Measurements from ENCODE around the gene PDZRN3.

Gene PDZRN3

DNA sequence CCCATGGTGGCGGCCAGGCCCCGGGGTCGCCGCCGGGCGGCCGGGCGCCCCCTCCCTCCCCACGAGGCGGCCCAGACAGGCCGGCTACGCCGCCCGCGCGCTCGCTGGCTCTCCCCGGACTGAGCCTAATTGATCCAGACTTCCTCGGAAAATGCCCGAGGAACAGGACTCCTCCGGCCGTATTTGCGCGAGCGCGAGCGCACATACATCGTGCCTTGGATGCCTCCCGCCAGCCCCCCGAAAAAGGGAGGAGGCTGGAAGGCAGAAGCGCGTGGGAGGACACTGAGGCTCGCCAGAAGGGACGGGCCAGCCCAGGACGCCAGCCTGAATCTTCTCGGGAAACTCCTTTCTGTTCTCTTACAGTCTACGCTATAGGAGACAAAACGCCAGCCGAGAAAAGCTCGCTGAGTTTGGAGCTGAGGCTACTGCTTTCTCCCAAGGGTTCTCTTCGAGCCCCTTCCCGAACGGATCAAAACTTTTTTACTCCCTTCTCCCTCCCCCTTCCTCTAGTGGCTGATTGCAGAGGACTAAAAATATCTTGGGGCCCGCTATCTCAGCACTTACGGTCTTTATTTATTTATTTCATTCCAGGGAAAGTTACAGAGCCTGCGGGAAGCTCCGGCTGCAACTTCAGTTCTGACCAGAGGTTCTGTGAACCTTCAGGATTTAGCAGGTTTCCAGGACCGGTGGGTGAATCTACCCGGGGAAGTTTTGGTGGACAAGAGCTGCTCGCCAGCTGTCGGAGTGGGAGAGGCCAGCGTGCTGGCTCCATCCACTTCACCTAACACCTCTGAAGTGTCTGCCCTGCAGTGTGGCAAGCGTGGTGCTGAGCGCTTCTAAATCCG, at the start of gene PDZRN3:
PDZRN3 (minus strand) TSS at position 121 of the 845 bp plus-strand sequence.
- no peak for DNase-seq (ENCODE audit: low read depth)

- no peak for DNase-seq (ENCODE audit: low read depth)
Observed at GRCh38 chr3:73674280-73674679, 49.5 kb upstream of the PDZRN3 start.

- DNase-seq (ENCODE audit: low read depth), result no peak
Observed at GRCh38 chr3:73669260-73669659, 44.5 kb upstream of the PDZRN3 start.

DNA sequence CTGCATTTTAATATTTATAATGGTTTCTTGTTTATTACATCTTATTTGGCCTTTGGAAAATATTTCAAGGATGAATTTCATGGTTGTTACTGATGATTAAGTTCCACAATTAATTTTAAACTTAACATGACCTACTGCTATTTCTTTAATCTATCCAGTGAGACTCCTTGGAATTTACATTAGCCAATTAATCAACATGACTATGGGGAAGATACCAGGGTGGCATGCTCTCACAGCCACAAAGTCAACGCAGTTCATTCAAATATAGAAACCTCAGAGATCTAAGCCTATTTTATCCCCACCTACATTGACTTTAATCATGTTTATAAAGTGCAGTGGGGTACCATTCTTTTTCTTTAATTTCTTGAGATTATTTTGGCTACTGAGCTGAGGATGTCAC, 43.6 kb upstream of the PDZRN3 start:
- no peak for DNase-seq (ENCODE audit: low read depth)

GRCh38 chr3:73667889-73668288, 43.1 kb upstream of the PDZRN3 start:
- no peak for DNase-seq (ENCODE audit: low read depth)

- no peak for DNase-seq (ENCODE audit: low read depth)
Observed at GRCh38 chr3:73665286-73665685, 40.5 kb upstream of the PDZRN3 start.

DNA sequence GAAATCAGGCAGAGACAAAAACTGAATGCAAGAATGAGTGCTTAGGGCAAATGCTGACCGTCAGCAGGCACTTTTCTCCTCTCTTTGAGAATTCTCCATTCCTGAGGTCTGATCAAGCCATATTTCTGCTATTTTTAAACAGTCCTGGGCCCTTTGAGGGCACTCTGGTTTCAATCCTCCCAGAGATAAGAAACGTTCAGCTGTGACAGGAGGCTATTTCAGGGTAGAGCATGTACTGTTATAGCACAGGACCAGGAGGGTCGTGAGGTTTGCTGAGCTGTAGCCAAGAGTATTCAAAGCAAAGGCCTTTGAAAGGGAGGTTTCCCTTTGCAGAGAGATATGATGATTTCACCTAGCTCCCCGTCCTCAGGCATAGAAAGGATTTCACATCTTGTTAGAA, 39.6 kb upstream of the PDZRN3 start:
- DNase-seq (ENCODE audit: low read depth), result no peak

DNA sequence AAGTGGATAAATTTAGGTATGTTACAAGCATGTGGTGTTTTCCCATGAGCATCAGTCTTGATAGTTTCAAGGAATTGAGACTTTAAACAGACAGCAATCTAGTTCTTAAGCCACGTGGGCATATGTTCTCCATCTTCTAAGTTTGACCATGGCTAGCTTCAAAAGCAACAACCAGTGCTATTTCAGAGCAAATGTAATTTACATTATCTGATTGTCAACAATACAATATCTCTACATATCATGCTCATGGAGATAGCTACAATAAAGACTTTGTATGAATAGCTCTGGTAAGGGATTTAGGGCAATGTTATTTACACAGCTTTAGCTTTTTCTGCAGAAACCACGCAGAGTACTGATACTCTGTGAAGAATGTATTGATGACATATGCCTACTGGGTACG, 38.8 kb upstream of the PDZRN3 start:
- no peak for DNase-seq (ENCODE audit: low read depth)

- no peak for DNase-seq (ENCODE audit: low read depth)
Observed at GRCh38 chr3:73661265-73661664, 36.5 kb upstream of the PDZRN3 start.

- DNase-seq (ENCODE audit: low read depth), result no peak
Observed at GRCh38 chr3:73658227-73658626, 33.5 kb upstream of the PDZRN3 start.

- no peak for DNase-seq (ENCODE audit: low read depth)
Observed at GRCh38 chr3:73657186-73657585, 32.4 kb upstream of the PDZRN3 start.

- DNase-seq (ENCODE audit: low read depth), result no peak
Observed at GRCh38 chr3:73656241-73656890, 31.6 kb upstream of the PDZRN3 start.

GRCh38 chr3:73655197-73655596, 30.5 kb upstream of the PDZRN3 start:
- no peak for DNase-seq (ENCODE audit: low read depth)

- DNase-seq (ENCODE audit: low read depth), result no peak
Observed at GRCh38 chr3:73653877-73654276, 29.1 kb upstream of the PDZRN3 start.

GRCh38 chr3:73653351-73653750, 28.6 kb upstream of the PDZRN3 start:
- DNase-seq (ENCODE audit: low read depth), result no peak

DNA sequence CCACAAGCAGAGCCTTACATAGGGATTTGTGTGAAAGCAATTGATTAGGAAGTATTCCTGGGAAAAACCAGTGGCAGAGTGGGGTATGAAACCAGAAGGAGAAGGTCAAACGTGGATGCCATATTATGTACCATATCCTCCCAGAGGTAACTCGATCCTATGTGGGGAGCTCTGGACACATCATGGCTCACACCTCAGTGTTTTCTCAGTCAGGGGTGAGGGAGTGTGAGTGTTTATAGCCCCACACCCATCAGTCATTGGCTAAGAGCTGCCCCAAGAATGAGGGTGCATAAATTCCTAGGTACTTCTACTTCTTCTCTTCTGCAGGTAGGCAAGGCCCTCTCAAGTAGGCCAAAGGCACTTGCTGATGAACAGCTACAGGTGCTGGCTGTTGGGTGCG, 28.2 kb upstream of the PDZRN3 start:
- no peak for DNase-seq (ENCODE audit: low read depth)

GRCh38 chr3:73637042-73637441, 12.3 kb upstream of the PDZRN3 start:
- no peak for DNase-seq (ENCODE audit: low read depth)

GRCh38 chr3:73635254-73635653, 10.5 kb upstream of the PDZRN3 start:
- DNase-seq (ENCODE audit: low read depth), result no peak

DNA sequence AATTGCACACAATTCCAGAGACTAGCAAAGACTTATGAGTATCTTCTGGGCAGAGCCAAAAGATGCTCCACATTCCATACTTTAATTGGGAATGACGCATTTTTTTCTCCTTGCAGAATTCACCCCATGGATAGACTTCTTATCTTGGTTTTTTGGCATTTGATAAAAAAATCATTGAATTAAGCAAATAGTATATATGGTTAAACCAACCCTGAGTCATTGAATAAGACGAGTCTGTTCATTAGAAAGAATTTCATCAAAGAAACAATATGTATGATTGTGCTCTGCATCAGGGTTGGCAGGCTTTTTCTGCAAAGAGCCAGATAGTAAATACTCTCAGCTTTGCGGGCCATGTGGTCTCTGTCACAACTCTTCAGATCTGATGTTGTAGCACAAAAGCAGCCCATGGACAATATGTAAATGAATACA, 9.2 kb upstream of the PDZRN3 start:
- no peak for DNase-seq (ENCODE audit: low read depth)

DNA sequence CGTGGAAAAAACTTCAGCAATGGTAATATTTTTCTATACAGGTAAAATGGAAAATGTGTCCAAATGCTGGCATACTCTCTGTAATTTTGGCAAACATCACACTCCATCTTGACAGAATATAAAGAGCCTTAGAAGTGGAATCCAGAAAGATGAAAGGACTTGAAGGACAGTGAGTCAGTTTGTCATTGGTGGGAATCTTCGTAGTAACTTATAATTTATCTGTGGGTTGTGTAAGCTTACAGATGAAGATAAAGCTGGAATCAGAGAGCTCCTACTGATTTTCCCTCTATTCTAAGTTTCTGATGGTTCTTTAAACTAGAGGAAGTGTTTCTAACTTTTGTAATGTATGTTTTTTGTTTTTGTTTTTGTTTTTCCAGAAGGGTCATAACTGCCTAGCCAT, 8.7 kb upstream of the PDZRN3 start:
- DNase-seq (ENCODE audit: low read depth), result no peak

DNA sequence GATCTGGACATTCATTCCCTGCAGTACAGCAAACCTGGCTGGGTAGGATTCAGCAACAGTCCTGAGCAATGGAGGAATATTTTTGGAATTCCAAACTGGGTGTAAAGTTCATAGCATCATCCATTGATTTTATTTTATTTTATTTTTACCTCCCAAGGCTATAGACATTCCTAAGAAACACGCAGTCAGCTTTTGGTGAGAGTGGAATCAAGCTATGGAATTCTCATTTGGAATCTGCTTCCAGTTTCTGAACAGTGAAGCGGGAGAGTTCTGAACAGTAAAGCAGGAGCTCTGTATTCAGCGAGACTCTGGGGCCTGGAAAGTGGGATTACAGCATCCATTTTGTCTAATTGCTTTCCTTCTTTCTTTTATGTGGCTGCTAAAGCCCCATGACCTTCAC, 1.4 kb upstream of the PDZRN3 start:
- no peak for DNase-seq (ENCODE audit: low read depth)

DNA sequence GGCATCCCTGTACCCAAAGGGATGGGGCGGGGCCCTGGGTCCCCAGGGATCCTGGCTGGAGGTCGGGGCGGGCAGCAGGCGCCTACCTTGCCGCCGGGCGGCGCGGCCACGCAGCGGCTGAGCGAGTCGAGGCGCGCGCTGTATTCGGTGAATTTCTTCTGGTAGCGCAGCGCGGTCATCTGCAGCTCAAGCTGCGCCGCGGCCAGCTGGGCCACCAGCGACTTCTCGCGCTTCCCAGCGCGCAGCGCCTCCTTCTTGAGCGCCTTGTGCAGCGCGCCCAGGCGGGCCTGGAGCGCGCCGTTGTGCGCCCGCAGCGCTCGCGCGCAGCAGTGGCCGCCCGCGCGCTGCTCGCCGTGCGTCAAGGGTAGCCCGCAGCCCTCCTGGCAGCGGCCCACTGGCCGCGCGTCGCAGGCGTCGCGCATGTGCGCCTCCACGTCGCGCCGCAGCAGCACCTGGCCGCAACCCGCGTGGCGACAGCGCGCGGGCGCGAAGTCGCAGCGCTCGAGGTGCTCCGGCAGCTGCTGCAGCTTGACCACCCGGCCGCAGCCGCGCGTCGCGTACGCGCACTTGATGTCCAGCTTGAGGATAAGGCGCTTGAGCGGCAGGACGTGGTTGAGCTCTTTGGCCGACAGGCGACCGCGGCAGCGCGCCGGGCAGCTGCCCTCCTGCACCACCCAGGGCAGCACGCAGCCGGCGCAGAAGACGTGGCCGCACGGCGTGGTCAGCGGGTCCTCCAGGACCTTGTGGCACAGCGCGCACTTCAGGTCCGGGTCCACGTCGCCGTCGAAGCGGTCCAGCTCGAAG, 522 bp downstream of the PDZRN3 start:
- DNase-seq (ENCODE audit: low read depth), result no peak

GRCh38 chr3:73623346-73623745, 1.4 kb downstream of the PDZRN3 start:
- DNase-seq (ENCODE audit: low read depth), result no peak

Data from activated T-cell treated with anti-CD3 and anti-CD28 coated beads for 24 hours (primary cell).